IMR-90 (cell line): ENCODE data around the gene TMEM52. TPM values are rescaled to one million over a fixed set of nuclear protein-coding genes. Genes with fewer than 3 reads are reported as not detected.

Experiments
- ATAC-seq: fragments of 200-7000 bp; cut with Tn5 transposase; 2 replicates; pipeline ENCODE4 v1.9.1; 2020; ENCODE audit warnings: low read depth, mild to moderate bottlenecking, moderate library complexity
- BruUV-seq: library from RNA; stranded (reverse); fragments of 400-500 nt; replicated peaks from 2 replicates; lab custom pipeline; 2021; lab: Mats Ljungman, UMichigan
- CTCF ChIA-PET: fragments of 300-600 bp; formaldehyde crosslinking; extraction: SDS; loops from one replicate; lab custom pipeline; 2021; ENCODE audit warnings: antibody characterized with exemption; lab: Yijun Ruan, JAX
- POLR2A ChIA-PET: fragments of 300-600 bp; sonication (Branson Sonifier 250); formaldehyde crosslinking; loops from one replicate; lab custom pipeline; 2022; ENCODE audit warnings: antibody characterized with exemption; ENCODE audit not compliant: unreplicated experiment; lab: Charles Lee
- DNase-seq: peaks from one replicate; pipeline ENCODE4 v3.0.0; 2013
- H2AFZ ChIP-seq: replicated peaks from 2 replicates; pipeline ENCODE3; 2013; ENCODE audit warnings: low read length, mild to moderate bottlenecking; ENCODE audit not compliant: poor library complexity
- H2AK5ac ChIP-seq: 2 replicates; pipeline ENCODE4 v1.6.1; 2013; ENCODE audit warnings: low read depth, low read length, inconsistent platforms
- H2AK9ac ChIP-seq: replicated peaks from 2 replicates; pipeline ENCODE3; 2013; ENCODE audit warnings: mild to moderate bottlenecking, low read depth, low read length, moderate library complexity; ENCODE audit not compliant: poor library complexity
- H2BK120ac ChIP-seq: 2 replicates; pipeline ENCODE4 v1.6.1; 2013; ENCODE audit warnings: low read depth, low read length, inconsistent platforms
- H2BK15ac ChIP-seq: 3 replicates; pipeline ENCODE4 v1.6.1; 2013; ENCODE audit warnings: low read depth, low read length, inconsistent platforms
- H2BK20ac ChIP-seq: 2 replicates; pipeline ENCODE4 v1.6.1; 2013; ENCODE audit warnings: low read depth, mild to moderate bottlenecking, inconsistent platforms, low read length, moderate library complexity
- H2BK5ac ChIP-seq: 2 replicates; pipeline ENCODE4 v1.6.1; 2013; ENCODE audit warnings: mild to moderate bottlenecking, low read depth, low read length, inconsistent platforms; ENCODE audit not compliant: poor library complexity, severe bottlenecking
- H3K14ac ChIP-seq: replicated peaks from 2 replicates; pipeline ENCODE4 v1.6.1; 2013; ENCODE audit warnings: low read depth, low read length, inconsistent platforms
- H3K18ac ChIP-seq: 2 replicates; pipeline ENCODE4 v1.6.1; 2013; ENCODE audit warnings: low read depth, low read length, control low read depth
- H3K23ac ChIP-seq: 2 replicates; pipeline ENCODE4 v1.6.1; 2013; ENCODE audit warnings: low read depth, low read length, inconsistent platforms
- H3K27ac ChIP-seq: 2 replicates; pipeline ENCODE4 v1.5.1; 2013; ENCODE audit warnings: mild to moderate bottlenecking, control low read depth, low read length; ENCODE audit not compliant: insufficient read depth
- H3K27me3 ChIP-seq: 2 replicates; pipeline ENCODE4 v1.6.1; 2013; ENCODE audit warnings: low read length; ENCODE audit not compliant: control insufficient read depth, insufficient read depth
- H3K36me3 ChIP-seq: 2 replicates; pipeline ENCODE4 v1.6.1; 2013; ENCODE audit warnings: low read length, mixed read lengths; ENCODE audit not compliant: control insufficient read depth, insufficient read depth
- H3K4ac ChIP-seq: 2 replicates; pipeline ENCODE4 v1.6.1; 2013; ENCODE audit warnings: low read depth, low read length, inconsistent platforms
- H3K4me1 ChIP-seq: 2 replicates; pipeline ENCODE4 v1.6.1; 2013; ENCODE audit warnings: low read length, mixed read lengths; ENCODE audit not compliant: control insufficient read depth, insufficient read depth
- H3K4me2 ChIP-seq: 2 replicates; pipeline ENCODE4 v1.6.1; 2013; ENCODE audit warnings: low read depth, mild to moderate bottlenecking, control low read depth, low read length, moderate library complexity
- H3K4me3 ChIP-seq: 2 replicates; pipeline ENCODE4 v1.5.1; 2013; ENCODE audit warnings: low read depth, mild to moderate bottlenecking, control low read depth, low read length, moderate library complexity; ENCODE audit not compliant: insufficient read depth
- H3K56ac ChIP-seq: 2 replicates; pipeline ENCODE4 v1.6.1; 2013; ENCODE audit warnings: low read length, inconsistent platforms; ENCODE audit not compliant: insufficient read depth; ENCODE audit errors: extremely low read depth
- H3K79me1 ChIP-seq, 2 experiments: 2 replicates each; pipeline ENCODE4 v1.6.1; 2013; ENCODE audit warnings: low read length in 2 of 2, inconsistent platforms in 1 of 2, low read depth in 1 of 2
- H3K9ac ChIP-seq: 2 replicates; pipeline ENCODE4 v1.6.1; 2013; ENCODE audit warnings: low read depth, low read length, control low read depth
- H3K9me1 ChIP-seq: 2 replicates; pipeline ENCODE4 v1.6.1; 2013; ENCODE audit warnings: low read length, inconsistent platforms; ENCODE audit not compliant: insufficient read depth
- H3K9me3 ChIP-seq: 2 replicates; pipeline ENCODE4 v1.6.1; 2013; ENCODE audit warnings: low read length; ENCODE audit not compliant: control insufficient read depth, insufficient read depth
- H4K20me1 ChIP-seq: 2 replicates; pipeline ENCODE4 v1.6.1; 2013; ENCODE audit warnings: low read length, inconsistent platforms; ENCODE audit not compliant: insufficient read depth
- H4K5ac ChIP-seq: 2 replicates; pipeline ENCODE4 v1.6.1; 2013; ENCODE audit warnings: mild to moderate bottlenecking, low read depth, low read length, control low read depth
- H4K8ac ChIP-seq, 2 experiments: 2 replicates each; pipeline ENCODE4 v1.6.1; 2013; ENCODE audit warnings: low read depth in 2 of 2, low read length in 2 of 2, control low read depth in 1 of 2, inconsistent platforms in 1 of 2
- H4K91ac ChIP-seq: 2 replicates; pipeline ENCODE4 v1.6.1; 2013; ENCODE audit warnings: low read depth, low read length, inconsistent platforms; ENCODE audit not compliant: insufficient read depth
- BHLHE40 ChIP-seq: fragments of 150-350 bp; IDR thresholded peaks from 2 replicates; pipeline ENCODE4 v1.6.1; 2016; ENCODE audit warnings: mild to moderate bottlenecking, low read depth, low read length
- CEBPB ChIP-seq: IDR thresholded peaks from 2 replicates; pipeline ENCODE4 v1.6.1; 2012; ENCODE audit warnings: low read depth, low read length, improper control_type of control experiment
- RFX5 ChIP-seq: IDR thresholded peaks from 2 replicates; pipeline ENCODE4 v1.8.0; 2012; ENCODE audit warnings: low read depth, mild to moderate bottlenecking, low read length, moderate library complexity
- whole genome bisulfite sequencing, 2 experiments: methylation state at CpG; one replicate each; pipeline versions ENCODE4 v1.1.5 to v1.1.7; 2013; ENCODE audit warnings: missing lambda C conversion rate in 2 of 2; ENCODE audit not compliant: insufficient read length in 1 of 2; ENCODE audit errors: extremely low coverage in 2 of 2; 5-methylcytosine and 5-hydroxymethylcytosine counted together
- dilution Hi-C: fragments of 300-500 bp; cut with HindIII; formaldehyde crosslinking; loops from one replicate; pipeline ENCODE4 v1.14.3; 2018; ENCODE audit warnings: low sequenced_read_pairs; ENCODE audit not compliant: unreplicated experiment
- in situ Hi-C: fragments of 300-500 bp; cut with MboI; formaldehyde crosslinking; loops from 3 replicates; pipeline ENCODE4 v1.14.3; 2019; ENCODE audit warnings: low sequenced_read_pairs, inconsistent platforms, mixed read lengths
- intact Hi-C: fragments of 100-400 bp; cut with micrococcal nuclease; formaldehyde crosslinking; loops from 2 replicates; pipeline ENCODE4 v1.10.0; 2022
- polyA plus RNA-seq, 3 experiments: library from polyadenylated mRNA; depleted of rRNA; stranded (reverse); fragments of >200 nt; gene quantifications; 2 replicates each; pipeline ENCODE4 v1.2.3, GENCODE V29; 2012; ENCODE audit warnings: low replicate concordance in 1 of 3
- total RNA-seq: library from RNA; depleted of rRNA; stranded (reverse); fragments of >200 nt; gene quantifications from 2 replicates; pipeline ENCODE4 v1.2.3, GENCODE V29; 2012

The TMEM52 gene
- total and polyA plus RNA-seq, 2 of the 4 experiments (the other 2 are of a cell fraction), result 0.54 to 1.3 TPM

DNA sequence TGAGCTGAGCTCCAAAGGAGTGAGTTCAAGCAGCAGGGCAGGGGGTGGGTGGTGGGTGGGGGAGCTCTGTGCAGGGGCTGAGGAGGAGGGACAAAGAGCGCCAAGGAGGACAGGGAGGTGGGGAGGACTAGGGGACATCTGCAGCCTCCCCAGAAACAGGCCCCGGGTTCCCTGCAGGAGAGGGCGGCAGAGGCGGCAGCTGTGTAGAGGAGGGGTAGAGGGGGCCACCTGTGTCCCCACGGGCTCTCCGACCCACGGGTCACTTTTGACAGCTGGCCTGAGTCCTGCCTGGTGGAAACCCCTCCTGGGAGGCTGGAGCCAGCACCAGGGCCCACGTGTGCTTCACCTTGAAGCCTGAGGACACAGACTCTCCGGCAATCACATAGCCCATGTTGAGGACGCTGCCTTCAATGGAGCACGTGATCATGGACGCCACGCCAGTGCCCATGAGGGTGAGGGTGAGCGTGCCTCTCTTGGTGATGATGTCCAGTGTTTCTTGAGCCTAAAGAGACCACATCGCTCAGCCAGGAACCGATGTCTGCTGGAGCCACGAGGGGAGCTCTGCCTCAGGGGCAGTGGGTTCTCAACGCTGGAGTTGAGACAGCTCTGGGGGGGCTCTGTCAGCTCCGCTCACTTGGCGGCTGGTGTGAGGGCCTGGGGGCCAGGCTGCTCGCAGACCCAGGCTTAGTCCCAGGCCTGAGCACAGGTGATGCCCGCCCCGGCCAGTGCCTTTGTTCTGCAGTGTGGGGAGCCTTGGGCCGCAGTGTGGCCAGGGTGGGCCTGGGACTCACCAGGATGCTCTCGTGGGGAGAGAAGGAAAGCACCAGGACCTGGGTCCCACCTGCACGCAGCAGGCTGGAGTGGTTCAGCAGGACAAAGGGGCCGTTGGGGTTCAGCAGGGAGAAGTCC lies 6.6 kb upstream of the TMEM52 start:
- dilution Hi-C loops (no loop called here), in situ Hi-C loops (no loop called here), intact Hi-C loops (no loop called here)
- DNase-seq, result no peak
- no peak overlapping the region for H3K18ac ChIP-seq
- H3K4me3 ChIP-seq, result no peak overlapping the region
- H3K36me3 ChIP-seq, result no peaks in the 10 kb centered on the region
- no peak overlapping the region for H3K23ac ChIP-seq
- no peak for ATAC-seq
- no peak overlapping the region for H3K56ac ChIP-seq
- no peaks in the 10 kb centered on the region for H3K79me1 ChIP-seq
- H3K4me2 ChIP-seq, result no peak overlapping the region
- H3K9ac ChIP-seq, result no peak overlapping the region
- H3K27ac ChIP-seq, result no peak overlapping the region
- no peaks in the 10 kb centered on the region for H3K4me1 ChIP-seq
- POLR2A ChIA-PET, result no interaction called here
- H3K14ac ChIP-seq, result no peak overlapping the region
- H3K4ac ChIP-seq, result no peak overlapping the region
- TF ChIP-seq CEBPB, result no peak
- TF ChIP-seq RFX5, result no peak
- no peak for TF ChIP-seq BHLHE40
- no peak overlapping the region for H2BK20ac ChIP-seq
- H3K9me3 ChIP-seq, result no peaks in the 10 kb centered on the region
- H3K9me1 ChIP-seq, result no peaks in the 10 kb centered on the region
- no peak overlapping the region for H4K8ac ChIP-seq
- no peak overlapping the region for H2AK5ac ChIP-seq
- WGBS, 2 experiments, result 75% methylated on average over 21 of the region's 27 CpGs; no CpG with 5 or more reads in 1 of the 2 experiments
- H2BK5ac ChIP-seq, result no peak overlapping the region
- no peak overlapping the region for H2BK120ac ChIP-seq
- no TSS peak for BruUV-seq
- no peak overlapping the region for H4K5ac ChIP-seq
- H3K27me3 ChIP-seq, result peaks cover 5% of the 10 kb centered on the region; the same call in 1 of the 2 replicates
- H2BK15ac ChIP-seq, result no peak overlapping the region
- no peak overlapping the region for H2AFZ ChIP-seq
- H2AK9ac ChIP-seq, result no peak overlapping the region
- no peak overlapping the region for H4K91ac ChIP-seq
- CTCF ChIA-PET, result no interaction called here
- no peaks in the 10 kb centered on the region for H4K20me1 ChIP-seq
